MM.1S (cell line): ENCODE results near the gene TNFRSF8.

Experiments
- CTCF ChIP-seq: fragments of 300-600 bp; sonication (generic); IDR thresholded peaks from 2 replicates; pipeline ENCODE4 v1.5.1; 2016; ENCODE audit warnings: antibody characterized with exemption, low read length, mixed read lengths
- EZH2 ChIP-seq: fragments of 300-600 bp; sonication (generic); optimal IDR thresholded peaks from 2 replicates; pipeline ENCODE3; 2017; ENCODE audit warnings: low read depth, mild to moderate bottlenecking, antibody characterized with exemption, low read length, mixed read lengths

DNA sequence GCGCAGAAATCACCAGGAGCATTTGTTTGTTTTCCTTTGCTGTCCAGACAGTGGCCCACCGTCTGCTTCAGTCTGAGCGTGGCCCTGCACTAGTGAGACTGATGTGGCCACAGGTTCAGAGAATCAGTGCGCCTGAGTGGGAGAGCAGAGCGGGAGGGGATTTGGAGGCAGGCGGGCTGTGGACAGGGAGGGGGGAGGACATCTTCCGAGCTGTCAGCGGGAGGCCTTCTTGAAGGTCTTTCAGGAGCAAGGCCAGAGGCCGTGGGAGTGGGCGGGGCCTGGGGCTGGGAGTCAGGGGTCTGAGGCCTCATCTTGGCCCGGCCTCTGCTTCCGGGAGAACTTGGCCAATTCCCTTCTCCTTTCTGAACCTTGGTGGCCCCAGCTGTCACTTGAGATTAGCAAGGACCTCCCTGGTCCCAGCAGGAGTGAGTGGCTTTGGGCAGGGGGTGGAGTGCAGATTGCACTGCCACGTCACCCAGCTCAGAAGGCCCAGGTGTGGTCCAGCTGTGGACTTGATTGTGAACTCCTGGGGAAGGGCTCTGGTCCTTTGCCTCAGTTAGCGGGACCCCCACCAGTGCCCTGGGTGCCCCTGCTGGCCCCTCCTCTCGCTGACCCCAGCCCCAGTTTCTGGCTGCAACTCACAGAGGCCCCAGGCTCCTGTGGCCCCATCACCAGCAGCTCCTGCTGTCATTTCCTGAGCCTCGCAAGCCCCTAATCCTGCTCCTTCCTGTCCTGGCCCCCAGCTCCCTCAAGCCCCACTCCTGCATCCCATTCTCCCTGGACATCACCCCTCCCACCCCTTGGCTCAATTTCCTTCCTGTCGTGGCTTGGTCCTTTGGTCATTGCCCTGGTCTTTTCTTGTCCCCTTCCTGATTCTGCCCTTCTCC, 112.1 kb downstream of the TNFRSF8 start:
- TF ChIP-seq CTCF (no peak), EZH2 (no peak)
